Measurements from ENCODE around the gene NKAIN4.

The NKAIN4 gene

DNA sequence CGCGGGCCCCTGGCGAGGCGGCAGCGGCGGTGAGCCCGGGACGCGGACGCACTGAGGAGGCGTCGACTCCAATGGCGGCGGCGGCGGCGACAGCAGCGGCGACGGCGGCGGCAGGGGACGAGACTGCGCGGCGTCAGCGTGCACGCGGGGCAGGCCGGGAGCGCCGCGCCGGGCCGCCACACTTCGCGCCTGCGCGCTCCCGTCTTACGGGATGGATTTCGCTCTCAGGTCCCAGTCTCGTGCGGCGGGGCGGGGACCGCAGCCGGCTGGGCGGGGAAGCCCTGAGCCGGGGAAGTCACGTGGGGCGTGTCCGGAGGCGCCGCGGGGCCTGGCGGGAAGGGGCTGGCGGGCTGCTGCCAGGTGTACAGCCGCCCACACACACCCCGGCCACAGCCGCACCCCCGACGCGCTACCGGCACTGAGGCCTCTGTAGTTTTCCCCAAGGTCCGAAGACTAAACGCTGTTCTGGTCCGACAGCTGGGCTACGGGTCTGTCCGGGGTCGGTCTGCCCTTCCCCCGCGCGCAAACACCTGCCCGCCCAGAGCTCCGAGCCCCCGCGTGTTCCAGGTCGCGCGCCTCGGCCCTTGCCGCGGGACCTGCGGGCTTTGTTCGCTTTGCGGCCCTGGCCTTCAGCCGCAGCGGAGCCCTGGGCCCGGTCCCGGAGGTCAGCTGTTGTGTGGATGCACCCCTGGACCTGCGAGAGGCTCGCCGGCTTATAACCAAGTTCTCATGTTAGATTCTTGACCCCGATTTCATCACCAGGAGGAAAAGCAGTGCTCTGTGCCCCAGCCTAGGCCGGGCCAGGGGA lies 38.0 kb downstream of the NKAIN4 start, which contains the start of gene YTHDF1:
YTHDF1 (minus strand) TSS at position 91 of the 808 bp plus-strand sequence. CDS start 239 bp downstream, outside the sequence.
- DNase-seq = peak; percentile 86

DNA sequence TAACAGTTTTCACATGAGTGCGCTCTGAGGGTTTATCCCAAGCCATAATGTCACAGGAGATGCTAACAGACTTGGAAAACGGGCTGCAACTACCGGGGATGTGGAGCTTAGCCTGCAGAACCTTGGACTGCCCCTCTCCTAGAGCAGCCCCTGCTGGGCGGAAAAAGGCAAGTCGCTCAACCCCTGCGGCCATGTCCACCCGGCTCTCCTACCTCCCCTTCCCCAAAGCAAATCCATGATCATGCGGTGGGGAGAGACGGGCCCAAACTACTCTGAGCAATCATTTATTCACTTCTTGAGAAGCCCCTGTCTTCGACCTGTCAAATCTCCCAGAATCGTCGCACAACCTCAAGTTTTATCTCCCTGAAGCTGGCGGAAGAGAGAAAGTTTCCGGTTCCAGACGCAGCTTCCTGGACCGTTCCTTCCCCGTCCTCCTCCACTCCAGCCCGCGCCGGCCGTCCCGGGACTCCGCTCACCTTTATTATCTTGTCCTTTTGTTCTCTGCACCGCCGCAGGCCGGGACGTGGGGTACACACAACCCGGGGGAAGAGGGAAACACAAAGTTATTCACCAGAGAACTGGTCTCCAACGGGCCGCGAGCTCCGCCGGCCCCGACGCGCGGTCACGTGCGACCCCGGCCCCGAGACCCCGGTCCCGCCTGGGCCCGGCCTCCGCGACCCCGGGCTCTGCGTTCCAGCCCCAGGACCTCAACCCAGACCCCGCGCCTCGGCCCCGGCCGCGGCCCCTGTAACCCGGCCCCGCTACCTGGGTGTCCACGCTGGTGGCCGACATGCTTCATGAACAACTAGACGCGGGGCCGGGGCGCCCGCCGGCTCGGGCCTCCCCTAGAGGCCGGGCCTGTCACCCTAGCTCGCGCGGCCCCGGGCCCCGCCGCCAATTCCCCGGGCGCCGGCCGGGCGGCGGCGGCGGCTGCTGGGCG lies 38.9 kb downstream of the NKAIN4 start:
- DNase-seq = no peak

DNA sequence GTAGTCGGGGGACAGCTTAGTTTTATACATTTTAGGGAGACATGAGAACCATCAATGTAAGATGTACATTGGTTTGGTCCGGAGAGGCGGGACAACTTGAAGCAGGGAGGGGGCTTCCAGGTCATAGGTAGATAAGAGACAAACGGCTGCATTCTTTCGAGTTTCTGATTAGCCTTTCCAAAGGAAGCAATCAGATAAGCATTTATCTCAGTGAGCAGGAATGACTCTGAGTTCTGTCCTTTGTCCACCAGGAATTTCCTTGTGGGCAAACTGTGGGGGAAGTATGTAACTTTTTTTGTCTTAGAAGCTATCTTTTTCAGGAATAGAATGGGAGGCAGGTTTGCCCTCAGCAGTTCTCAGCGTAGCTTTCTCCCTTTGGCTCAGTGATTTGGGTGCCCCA lies 39.7 kb downstream of the NKAIN4 start:
- DNase-seq = no peak

DNA sequence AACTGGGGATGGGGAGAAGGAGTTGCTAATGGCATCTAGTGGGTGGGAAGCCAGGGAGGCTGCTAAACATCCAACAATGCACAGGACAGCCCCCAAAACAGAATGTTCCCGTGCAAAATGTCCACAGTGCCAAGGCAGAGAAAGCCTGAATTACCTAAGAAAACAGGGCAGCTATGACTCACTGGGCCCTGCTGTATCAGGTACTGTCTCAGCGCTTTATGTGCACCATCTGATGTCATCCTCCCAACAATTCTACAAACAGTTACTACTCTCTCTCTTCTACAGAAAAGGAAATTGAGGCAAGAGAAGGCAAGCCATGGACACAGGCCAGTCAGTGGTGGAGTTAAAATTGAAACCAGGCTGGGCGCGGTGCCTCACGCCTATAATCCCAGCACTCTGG lies 41.5 kb downstream of the NKAIN4 start:
- no peak for DNase-seq

DNA sequence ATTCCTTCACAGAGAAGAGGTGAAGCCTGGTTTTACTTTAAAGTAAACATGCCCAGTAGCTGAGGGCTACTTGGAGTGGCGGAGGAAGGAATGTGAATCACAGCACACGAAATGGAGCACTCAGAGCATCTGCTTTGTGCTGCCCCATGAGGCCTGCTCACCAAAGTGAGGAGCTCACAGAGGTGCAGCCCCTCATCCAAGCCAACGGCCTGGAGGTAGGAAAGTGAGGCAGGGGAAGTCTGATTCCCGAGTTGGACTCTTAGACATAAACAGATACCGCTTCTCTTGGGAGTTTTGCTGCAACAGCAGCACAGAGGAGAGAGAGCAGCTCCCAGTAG lies 41.9 kb downstream of the NKAIN4 start:
- no peak for DNase-seq

DNA sequence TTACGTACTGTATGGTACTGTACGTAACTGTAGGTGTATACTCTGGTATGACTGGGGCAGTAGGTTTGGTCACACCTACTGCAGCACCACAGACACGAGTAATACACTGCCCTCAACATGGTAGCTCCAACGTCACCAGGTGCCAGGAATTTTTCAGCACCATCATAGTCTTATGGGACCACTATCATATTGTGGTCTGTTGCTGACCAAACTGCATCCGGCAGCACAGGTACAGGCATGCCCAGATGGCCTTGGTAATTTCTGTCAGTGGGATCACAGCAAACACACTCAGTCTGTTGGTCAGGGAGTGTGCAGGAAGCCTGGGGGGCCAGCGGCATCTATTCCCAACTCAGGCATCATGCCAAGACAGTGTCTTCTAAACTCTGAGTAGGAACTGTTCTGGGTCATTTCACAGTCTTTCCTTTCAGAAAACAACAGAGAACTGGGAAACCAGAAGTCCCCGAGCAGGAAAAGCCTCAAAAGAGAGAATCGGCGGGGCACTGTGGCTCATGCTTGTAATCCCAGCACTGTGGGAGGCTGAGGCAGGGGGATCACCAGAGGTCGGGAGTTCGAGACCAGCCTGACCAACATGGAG lies 44.2 kb downstream of the NKAIN4 start:
- DNase-seq = no peak

DNA sequence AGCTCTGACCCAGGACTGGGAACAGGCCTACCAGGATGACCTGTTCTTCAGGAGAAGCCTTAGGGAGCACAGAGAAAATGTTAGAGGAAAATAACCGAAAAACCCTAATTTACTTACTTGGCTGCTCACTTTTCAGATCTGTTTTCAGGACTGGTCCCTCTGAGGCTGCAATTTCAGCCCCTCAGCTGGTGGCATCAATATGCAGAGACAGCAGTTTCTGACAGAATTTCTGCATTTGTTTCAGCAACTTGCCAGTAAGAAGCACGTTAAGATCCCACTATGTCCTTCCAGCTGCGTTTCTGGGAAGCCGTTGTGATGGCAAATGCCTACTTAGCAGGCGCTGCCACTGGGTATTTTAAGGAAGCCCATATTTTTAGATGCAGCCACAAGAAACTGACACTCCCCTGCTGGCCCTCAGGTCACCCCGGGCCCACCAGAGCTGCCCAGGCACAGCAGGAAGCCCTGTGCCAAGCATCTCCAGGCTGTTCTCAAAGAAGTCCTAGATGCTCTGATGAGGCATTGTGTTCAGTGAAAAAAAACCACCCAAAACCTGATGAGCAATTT lies 45.8 kb downstream of the NKAIN4 start:
- DNase-seq = no peak

DNA sequence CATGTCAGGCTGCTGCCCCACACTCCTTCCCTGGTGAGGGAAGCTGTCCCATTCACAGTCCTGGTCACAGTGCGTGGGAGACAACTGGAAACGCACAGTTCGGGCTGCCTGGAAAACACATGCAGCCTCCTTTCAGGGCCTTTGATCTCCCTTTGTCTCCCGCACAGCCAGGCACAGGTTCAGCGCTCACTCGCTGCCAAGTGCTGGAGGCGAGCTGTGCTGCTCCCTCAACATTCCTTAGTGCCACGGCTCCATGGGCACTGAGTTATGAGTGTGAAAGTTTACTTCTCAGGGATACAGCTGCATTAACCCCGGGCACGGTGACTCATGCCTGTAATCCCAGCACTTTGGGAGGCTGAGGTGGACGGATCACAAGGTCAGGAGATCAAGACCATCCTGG lies 47.4 kb downstream of the NKAIN4 start:
- DNase-seq = no peak

DNA sequence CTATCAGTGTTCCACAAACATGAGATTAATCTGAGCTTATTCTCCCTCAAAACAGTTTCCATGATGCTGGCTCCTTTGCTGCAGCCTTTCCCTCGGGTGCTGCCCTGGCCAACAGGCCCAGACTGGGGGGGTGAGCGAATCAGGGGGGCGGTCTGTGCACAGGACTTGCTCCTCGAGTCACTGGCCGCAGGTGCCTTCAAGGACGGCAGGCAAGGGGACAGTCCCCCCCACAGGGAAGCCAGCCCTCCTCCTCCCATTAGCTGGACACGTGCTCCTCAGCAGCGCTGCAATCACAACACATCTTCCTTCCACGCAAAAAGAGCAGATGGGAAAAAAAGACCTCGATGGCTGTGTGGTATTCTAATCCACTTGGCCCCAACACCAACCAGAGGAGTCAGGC lies 48.4 kb downstream of the NKAIN4 start:
- no peak for DNase-seq

DNA sequence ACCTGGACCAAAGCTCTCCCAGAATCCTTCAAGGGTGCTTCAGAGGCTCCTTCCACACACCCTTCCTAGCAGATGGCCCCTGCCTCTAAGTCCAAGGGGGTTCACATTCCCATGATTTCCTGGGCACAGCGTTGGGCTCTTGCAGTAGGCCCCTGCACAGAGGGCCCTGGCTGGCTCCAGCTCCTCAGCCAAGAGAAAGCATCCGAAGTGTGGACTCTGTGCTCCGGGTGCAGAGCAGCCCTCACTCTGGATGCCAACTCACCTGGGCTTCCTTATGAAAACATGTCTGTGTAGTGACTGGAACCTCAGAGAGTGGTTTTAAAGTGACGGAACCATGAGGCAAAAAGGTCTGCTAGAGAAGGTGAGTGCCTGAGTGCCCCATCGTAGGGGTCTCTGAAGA lies 49.9 kb downstream of the NKAIN4 start:
- DNase-seq = no peak

DNA sequence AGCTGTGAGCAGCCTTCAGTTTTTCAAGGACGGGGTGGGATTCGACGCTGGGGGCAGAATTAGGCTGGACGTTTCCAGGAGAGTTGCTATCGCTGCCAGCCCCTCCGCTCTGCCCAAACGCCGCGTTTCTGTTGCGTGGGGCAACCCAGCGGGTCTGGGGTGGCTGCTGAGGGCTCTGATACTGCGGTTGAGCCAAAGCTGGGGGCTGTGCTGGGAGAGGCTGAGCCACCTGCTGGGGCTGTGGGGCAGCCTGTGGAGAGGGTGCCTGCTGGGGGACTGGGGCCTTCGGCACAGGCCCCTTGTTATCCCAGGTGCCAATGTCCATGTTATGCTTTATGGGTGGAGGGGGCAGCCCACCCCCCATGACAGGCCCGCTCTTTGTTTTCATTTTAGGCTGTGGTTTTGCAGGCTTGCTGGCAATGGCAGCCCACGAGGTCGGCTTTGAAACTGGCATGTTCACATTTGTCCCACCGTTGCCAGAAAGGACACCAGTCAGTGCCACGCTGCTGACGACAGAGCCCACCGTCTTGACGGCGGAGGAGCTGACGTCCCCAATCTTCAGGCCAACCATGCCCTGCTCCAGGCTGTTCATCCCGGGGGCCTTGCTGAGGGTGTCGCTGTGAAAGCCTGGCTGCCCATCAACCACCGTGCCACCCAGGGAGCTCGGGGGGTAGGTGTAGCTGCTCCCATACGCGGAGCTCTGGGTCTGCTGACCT lies 51.3 kb downstream of the NKAIN4 start:
- DNase-seq = no peak

DNA sequence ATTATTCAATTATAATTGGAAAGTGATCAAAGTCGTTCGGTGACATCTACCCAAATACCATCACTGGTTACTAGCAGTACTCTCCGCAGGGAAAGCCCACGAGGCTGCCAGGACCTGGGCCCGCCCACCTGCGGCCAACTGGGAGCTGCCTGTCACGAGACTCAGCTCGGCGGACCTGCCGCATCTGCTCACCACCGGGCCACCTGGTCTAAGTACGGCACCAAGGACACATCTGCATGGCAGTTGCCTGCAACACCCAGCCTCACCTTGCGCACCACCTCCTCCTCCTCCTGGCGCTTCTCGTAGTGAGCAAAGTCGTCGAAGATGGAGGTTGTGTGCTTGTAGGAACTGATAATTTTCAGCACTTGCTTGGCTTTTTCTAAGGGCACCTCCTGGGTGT lies 52.2 kb downstream of the NKAIN4 start:
- DNase-seq = no peak

DNA sequence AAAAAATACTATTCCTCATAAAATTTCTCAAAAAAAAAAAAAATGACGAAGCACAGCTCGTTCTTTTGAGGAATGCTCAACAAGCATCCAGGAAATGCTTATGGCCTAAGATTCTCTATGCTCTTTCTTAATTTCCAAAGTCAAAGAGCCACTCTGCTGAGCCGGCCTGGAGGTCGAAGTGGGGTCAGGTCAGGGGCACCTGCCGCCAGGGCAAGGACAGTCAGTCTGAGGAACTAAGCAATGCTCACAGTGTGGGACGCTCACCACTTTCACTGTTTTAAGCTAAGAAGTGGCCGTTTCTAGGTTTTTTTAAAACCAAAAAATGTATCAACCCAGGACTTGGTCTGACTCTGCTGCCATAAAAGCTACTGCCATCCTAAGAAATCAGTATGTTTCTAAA lies 55.7 kb downstream of the NKAIN4 start:
- DNase-seq = no peak

DNA sequence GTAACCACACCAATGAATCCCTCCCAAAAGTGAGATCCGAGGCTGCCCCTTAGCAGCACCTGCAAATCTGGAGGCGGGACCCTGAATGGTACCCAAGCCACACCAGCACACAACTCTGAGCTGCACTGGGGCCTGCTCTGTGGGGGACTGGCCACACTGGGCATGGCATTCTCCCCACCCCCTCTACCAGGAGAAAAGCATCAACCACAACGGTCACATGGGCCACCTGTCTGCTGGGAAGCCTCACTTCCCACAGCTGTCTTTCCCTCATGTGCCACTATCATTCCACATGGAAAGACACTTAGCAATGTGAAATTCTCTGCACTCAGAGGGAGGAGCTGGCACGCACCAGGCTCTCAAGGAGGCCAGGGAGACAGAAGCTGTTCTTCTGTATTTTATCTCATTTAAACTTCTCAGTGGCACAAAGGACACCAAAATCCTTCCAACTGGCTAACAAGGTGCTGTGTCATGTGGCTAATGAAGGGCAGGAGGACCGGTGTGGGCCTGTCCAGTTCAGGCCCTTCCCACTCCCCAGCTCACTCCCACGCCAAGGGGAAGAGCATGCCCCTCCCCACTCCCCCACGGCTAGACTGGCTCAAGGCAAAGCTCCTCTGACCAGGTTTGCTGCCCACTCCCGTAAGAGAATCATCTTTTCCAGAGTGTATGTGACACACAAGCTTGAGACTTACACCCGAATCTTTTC lies 57.3 kb downstream of the NKAIN4 start:
- DNase-seq = no peak

DNA sequence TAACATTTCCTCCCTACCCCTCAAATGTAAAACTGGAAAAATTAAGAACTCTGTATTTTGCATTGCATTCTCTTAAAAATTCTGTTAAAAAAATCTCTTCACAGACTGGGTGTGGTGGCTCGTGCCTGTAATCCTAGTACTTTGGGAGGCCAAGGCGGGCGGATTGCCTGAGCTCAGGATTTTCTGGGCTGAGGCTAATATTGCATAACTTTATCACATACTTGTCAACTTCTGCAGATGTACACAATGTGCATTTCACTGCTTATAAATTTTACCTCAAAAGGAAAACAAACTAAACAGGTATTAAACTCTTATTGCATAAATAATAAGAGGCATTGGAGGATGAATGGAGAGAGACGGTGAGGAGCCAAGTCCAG lies 59.5 kb downstream of the NKAIN4 start:
- DNase-seq = no peak

DNA sequence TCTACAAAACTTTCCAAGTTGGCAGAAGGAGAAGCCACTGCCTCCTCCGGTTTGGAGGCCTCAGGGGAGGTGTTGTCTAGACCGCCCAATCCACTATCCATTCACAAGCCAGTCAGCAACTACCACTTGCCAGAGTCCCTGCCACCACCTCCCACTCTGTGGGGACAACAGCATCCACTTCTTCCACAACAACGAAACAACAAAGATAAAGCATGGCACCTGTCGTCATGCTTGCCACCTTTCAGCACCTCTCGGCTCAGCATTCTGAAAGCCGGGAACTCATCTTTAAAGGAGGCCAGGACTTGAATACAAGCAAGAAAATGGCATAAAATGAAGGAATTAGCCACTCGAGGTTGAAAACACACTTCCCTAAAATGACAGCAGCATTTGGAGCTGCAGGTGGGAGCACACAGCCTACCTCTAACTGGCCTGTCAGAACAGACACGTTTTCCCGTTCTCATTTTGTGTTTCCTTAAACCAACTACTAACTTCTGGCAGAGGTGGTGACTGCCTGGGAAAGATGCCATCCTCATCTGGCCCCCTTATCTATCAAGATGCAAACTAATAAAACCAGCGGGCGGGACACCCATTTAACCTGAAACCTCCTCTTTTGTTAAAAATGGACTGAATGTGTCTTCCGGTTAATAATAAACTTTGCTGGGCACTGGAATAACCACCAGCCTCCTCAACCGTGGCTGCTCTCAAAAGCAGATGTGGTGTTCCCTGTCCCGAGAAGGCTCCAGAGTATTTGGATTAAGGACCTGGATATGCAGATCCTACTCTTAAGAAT lies 60.1 kb downstream of the NKAIN4 start:
- no peak for DNase-seq

DNA sequence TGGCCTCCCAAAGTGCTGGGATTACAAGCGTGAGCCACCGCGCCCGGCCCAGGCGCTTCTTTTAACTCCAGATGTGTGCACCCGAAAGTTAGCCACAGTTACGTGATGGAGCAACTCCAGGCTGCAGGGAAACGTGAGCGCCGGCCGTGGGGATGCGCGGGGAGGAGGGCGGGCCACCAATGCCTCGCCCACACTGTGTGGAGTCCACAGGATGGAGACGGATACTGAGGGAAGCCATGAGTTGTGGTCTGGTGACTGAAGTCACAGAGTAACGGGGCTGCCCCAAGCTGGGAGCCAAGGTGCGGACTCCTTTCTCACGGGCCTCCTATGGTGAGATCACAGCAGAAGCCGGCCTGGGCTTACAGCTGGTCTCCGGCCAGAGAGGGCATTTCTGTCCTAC lies 61.5 kb downstream of the NKAIN4 start:
- DNase-seq = no peak

DNA sequence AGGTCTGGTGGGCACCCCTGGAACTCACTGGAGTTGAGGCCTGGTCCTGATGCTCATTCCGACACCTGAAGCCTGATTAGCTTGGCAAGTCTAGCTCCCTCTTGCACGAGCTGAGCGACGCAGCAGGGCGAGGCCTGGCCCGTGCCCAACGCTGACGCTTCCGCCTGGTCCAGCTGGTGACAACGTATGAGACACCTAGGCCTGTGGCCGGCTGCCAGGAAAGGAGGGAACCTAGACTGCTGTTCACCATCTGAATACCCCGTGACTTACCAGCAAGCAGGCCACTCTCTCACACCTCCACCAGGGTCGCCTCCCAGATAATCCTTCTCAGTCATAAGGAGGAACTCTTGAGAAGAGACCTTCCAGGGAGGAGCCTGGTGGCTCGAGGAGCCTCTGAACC lies 62.9 kb downstream of the NKAIN4 start:
- peak; percentile 54 for DNase-seq

DNA sequence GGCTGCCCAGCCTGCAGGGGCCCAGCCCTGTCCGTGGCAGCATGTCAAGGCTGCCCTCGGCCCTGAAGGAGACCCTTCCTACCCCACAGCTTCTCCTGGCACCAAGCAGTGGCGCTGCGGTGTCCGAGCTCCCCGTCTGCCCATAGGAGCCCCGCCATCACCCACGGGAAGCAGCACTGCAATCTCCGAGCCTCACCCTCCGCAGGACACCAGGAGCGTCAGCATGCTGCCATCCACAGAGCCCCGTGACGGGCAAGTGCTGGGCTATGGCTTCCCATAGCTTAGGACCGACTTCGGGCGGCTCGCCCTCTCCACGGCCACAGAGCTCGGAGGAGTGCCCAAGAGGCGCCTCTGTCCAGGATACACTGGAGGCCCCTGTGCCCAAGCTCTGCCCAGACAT lies 63.4 kb downstream of the NKAIN4 start:
- no peak for DNase-seq
